PC-3 (cell line): ENCODE results near the gene GDAP2.

Experiments used
- EZH2 ChIP-seq: fragments of 300-600 bp; sonication (generic); IDR thresholded peaks from one replicate; pipeline ENCODE4 v1.6.1; 2017; ENCODE audit warnings: antibody characterized with exemption, mild to moderate bottlenecking, low read length; ENCODE audit not compliant: unreplicated experiment
- EZH2phosphoT487 ChIP-seq: fragments of 300-600 bp; sonication (generic); IDR thresholded peaks from 2 replicates; pipeline ENCODE4 v1.6.1; 2018; ENCODE audit warnings: mild to moderate bottlenecking, antibody characterized with exemption, low read length, borderline replicate concordance
- TF ChIP-seq, protein P1 (sequence below): fragments of 300-600 bp; sonication (generic); conservative IDR thresholded peaks from 2 replicates; pipeline ENCODE4 v1.5.1; 2017; ENCODE audit warnings: antibody characterized with exemption, low read depth, mild to moderate bottlenecking, low read length

DNA sequence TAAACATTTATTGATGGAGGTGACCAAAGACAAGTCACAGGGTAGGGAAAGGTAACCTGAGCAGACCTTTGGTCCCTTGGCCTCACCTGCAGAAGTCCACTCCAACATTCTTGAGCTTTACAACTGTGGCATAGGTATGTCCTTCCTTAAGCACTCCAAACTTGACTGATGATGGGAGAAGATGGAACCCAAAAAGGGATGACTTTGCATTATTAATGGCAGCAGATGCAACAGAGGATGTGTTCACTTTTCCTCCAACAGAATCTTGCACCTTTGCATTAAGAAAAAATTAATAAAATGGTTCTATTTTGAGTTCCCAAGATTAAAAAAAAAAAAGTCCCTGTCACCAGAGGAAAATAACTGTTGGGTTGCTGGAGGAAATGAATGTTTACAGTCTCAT is 42.4 kb upstream of the GDAP2 start:
- TF ChIP-seq, protein P1, sequence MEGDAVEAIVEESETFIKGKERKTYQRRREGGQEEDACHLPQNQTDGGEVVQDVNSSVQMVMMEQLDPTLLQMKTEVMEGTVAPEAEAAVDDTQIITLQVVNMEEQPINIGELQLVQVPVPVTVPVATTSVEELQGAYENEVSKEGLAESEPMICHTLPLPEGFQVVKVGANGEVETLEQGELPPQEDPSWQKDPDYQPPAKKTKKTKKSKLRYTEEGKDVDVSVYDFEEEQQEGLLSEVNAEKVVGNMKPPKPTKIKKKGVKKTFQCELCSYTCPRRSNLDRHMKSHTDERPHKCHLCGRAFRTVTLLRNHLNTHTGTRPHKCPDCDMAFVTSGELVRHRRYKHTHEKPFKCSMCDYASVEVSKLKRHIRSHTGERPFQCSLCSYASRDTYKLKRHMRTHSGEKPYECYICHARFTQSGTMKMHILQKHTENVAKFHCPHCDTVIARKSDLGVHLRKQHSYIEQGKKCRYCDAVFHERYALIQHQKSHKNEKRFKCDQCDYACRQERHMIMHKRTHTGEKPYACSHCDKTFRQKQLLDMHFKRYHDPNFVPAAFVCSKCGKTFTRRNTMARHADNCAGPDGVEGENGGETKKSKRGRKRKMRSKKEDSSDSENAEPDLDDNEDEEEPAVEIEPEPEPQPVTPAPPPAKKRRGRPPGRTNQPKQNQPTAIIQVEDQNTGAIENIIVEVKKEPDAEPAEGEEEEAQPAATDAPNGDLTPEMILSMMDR, result no peak
- TF ChIP-seq EZH2phosphoT487 (no peak), EZH2 (no peak)
